ENCODE results near the gene TBX18.

DNA sequence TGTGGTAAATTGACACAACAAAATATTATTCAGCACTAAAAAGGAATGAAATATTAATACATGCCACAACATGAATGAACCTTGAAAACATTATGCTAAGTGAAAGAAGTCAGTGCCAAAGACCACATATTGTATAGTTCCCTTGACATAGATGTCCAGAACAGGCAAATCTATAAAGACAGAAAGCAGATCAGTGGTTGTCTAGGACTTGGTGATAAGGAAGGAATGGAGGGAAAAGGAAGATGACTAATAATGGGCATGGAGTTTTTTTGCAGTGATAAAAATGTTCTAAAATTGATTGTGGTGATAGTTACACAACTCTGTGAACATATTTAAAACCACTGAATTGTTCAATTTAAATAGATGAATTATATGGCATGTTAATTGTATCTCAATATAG, 32.5 kb downstream of the TBX18 start:
- TF ChIP-seq CTCF (IDR thresholded peaks at IDR 0.05; ENCODE audit: low read depth, low read length) (no peak), POLR2A (IDR thresholded peaks at IDR 0.05; ENCODE audit: extremely low read depth, insufficient read length) (no peak), MYC (IDR thresholded peaks at IDR 0.05; ENCODE audit: low read depth, low read length) (no peak)
- TF ChIP-seq, protein P1, sequence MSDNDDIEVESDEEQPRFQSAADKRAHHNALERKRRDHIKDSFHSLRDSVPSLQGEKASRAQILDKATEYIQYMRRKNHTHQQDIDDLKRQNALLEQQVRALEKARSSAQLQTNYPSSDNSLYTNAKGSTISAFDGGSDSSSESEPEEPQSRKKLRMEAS (IDR thresholded peaks at IDR 0.05; ENCODE audit: low read depth, low read length) = no peak

Data from NB4 (cell line).